Astrocyte of the cerebellum (primary cell): ENCODE data around the gene OPCML.

Experiments
- DNase-seq: peaks from one replicate; pipeline ENCODE4 v3.0.0-alpha.2; 2011; ENCODE audit warnings: low read depth
- H3K4me3 ChIP-seq: 2 replicates; pipeline ENCODE4 v1.5.1; 2011; ENCODE audit warnings: mild to moderate bottlenecking, low read depth, low read length, moderate library complexity
- CTCF ChIP-seq: IDR thresholded peaks from 2 replicates; pipeline ENCODE4 v1.5.1; 2012; ENCODE audit warnings: low read length, low read depth, moderate library complexity, mild to moderate bottlenecking; ENCODE audit errors: missing control alignments
- in situ Hi-C: cut with HindIII; loops from 2 replicates; pipeline ENCODE4 v1.10.0; 2017; ENCODE audit warnings: low sequenced_read_pairs

The OPCML gene

GRCh38 chr11:132692891-132693290, 839.4 kb downstream of the OPCML start:
- no peak overlapping the region for H3K4me3 ChIP-seq
- in situ Hi-C loops = no loop called here
- no peak for DNase-seq
- TF ChIP-seq CTCF = no peak

GRCh38 chr11:132691848-132692550, 840.3 kb downstream of the OPCML start:
- in situ Hi-C loops = no loop called here
- H3K4me3 ChIP-seq = no peak overlapping the region
- TF ChIP-seq CTCF = no peak
- no peak for DNase-seq

GRCh38 chr11:132686886-132687285, 845.4 kb downstream of the OPCML start:
- no peak for DNase-seq
- TF ChIP-seq CTCF = no peak
- no peak overlapping the region for H3K4me3 ChIP-seq
- in situ Hi-C loops = no loop called here

GRCh38 chr11:132685174-132685611, 847.1 kb downstream of the OPCML start:
- DNase-seq = peak; percentile 9
- in situ Hi-C loops = no loop called here
- no peak overlapping the region for H3K4me3 ChIP-seq
- TF ChIP-seq CTCF = no peak

GRCh38 chr11:132683602-132684001, 848.7 kb downstream of the OPCML start:
- in situ Hi-C loops = no loop called here
- no peak overlapping the region for H3K4me3 ChIP-seq
- no peak for DNase-seq
- no peak for TF ChIP-seq CTCF

GRCh38 chr11:132681971-132682370, 850.3 kb downstream of the OPCML start:
- H3K4me3 ChIP-seq = no peak overlapping the region
- DNase-seq = no peak
- TF ChIP-seq CTCF = no peak
- in situ Hi-C loops = no loop called here
